ENCODE results near the gene GNL2. TPM values are rescaled to one million over a fixed set of nuclear protein-coding genes. Genes with fewer than 3 reads are reported as not detected.
A peak's percentile ranks its signal among the peaks of the same experiment; 100 is the strongest.

GNL2 gene
- total RNA-seq, 2 donors from 2014 or later, result 28.4 to 35.9 TPM

DNA sequence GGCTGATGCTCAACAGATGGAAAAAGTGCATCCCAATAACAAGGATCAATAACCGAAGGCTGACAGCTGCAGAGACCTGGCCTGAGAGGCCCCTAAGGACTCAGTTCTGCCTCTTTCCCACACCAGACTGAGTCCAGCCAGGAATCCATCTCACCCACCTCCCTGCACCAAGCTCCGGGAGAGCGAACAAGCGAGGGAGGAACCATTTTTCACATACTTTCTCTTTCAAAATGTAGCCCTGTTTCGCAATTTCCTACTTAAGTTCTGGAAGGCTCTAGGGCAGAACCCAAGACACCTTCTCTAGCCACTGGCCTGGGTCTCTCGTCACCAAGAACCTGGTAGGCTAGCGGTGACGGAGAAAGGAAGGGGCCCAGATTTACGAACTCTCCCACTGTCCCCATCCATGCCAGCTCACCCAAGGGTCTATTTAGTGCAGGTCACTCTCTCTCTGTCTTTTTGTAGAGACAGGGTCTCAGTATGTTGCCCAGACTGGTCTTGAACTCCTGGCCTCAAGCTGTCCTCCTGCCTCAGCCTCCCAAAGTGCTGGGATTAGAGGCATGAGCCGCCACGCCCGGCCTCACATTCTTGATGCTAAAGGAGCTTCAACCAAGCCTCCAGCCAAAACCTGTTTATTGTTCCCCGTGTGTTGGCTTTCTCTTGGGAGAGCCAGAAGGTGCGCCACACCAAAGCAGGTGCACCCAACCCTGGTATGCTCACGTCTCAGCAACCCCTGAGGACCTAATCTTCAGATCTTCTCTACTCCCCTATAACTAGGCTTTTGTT, 10.9 kb upstream of the GNL2 start:
- no peak for DNase-seq
- TF ChIP-seq, protein P1, sequence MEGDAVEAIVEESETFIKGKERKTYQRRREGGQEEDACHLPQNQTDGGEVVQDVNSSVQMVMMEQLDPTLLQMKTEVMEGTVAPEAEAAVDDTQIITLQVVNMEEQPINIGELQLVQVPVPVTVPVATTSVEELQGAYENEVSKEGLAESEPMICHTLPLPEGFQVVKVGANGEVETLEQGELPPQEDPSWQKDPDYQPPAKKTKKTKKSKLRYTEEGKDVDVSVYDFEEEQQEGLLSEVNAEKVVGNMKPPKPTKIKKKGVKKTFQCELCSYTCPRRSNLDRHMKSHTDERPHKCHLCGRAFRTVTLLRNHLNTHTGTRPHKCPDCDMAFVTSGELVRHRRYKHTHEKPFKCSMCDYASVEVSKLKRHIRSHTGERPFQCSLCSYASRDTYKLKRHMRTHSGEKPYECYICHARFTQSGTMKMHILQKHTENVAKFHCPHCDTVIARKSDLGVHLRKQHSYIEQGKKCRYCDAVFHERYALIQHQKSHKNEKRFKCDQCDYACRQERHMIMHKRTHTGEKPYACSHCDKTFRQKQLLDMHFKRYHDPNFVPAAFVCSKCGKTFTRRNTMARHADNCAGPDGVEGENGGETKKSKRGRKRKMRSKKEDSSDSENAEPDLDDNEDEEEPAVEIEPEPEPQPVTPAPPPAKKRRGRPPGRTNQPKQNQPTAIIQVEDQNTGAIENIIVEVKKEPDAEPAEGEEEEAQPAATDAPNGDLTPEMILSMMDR (IDR thresholded peaks at IDR 0.05), result no peak
- Histone ChIP-seq H3K4me1 (no peaks in the 10 kb centered on the region), H3K9me3 (no peaks in the 10 kb centered on the region), H3K36me3 (no peaks in the 10 kb centered on the region), H3K27me3 (no peaks in the 10 kb centered on the region), H3K27ac (no peak overlapping the region), H3K4me3 (no peak overlapping the region), H3K9ac (ENCODE audit: low read depth in 2 of 2, low read length in 2 of 2) (no peak overlapping the region)
- intact Hi-C loops (cut with DNase I), result loop anchor here (10.0 kb wide), 1 partner anchor 258 kb away; no protein-coding TSS in a partner anchor

DNA sequence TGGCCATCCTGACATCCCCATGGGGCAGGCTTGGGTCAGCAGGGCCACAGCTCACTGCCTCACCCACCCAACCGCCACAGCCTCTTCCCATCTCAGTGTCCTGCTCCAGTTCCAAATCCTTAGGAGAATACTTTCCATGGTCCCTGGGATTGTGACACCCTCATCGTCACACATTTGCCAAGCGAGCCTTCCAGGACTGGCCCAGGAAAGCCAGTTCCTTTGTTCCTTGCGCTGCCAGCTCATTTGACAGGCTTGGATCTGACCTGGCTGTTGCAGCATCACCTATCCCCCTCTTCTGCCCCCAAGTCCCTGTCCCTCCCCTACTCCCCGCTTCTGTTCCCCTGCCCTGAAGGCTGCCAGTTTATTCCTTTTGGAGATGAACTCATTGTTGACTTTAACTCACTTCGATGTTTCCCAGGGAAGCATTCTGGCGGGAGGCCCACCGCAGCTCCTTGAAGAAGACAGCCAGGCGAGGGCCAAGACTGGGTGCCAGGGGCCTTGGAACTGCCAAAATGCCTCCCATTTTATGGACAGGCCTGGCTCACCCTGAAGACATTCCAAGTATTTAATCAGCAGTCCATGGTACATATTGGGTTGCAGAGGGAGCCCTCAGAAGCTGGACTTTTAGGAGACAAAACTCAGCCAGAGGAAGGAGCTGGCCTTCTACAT, 10.2 kb upstream of the GNL2 start:
- TF ChIP-seq, protein P1 (IDR thresholded peaks at IDR 0.05), result no peak
- H3K4me3 ChIP-seq, result no peak overlapping the region
- H3K27me3 ChIP-seq, result no peaks in the 10 kb centered on the region
- intact Hi-C loops (cut with DNase I), result loop anchor here (10.0 kb wide), 1 partner anchor 259 kb away; no protein-coding TSS in a partner anchor
- H3K36me3 ChIP-seq, result no peaks in the 10 kb centered on the region
- DNase-seq, result no peak
- no peak overlapping the region for H3K9ac ChIP-seq (ENCODE audit: low read depth in 2 of 2, low read length in 2 of 2)
- no peaks in the 10 kb centered on the region for H3K9me3 ChIP-seq
- no peaks in the 10 kb centered on the region for H3K4me1 ChIP-seq
- no peak overlapping the region for H3K27ac ChIP-seq

DNA sequence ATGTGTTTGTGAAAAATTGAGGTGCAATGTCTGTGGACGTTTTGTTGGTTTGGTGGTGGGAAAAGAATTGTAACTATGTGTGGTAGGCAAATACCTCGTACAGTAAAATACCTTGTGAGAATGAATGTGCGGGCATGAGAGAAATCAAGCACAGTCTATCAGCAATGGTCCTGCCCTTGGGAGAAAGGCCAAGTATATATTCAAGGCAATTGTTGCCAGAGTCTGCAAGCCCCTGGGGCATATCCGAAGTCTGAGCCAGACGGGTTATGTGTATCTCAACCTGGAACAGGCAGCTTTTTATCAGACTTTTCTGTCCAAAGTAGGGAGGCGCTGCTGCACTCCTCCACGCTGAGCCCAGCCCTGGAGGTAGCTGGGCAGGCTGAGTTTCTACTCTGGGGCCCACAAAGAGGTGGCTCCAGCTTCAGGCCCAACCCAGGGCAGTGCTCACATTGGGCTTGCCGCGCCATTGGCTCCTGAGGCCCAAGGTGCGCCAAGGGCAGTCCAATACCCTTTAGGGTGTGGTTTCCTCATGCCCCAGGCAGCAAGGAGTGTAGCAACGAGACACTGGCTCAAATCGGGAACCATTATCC, 9.4 kb upstream of the GNL2 start:
- no peaks in the 10 kb centered on the region for H3K27me3 ChIP-seq
- H3K9me3 ChIP-seq, result no peaks in the 10 kb centered on the region
- no peak overlapping the region for H3K27ac ChIP-seq
- no peaks in the 10 kb centered on the region for H3K36me3 ChIP-seq
- intact Hi-C loops (cut with DNase I), result loop anchor here (10.0 kb wide), 1 partner anchor 260 kb away; no protein-coding TSS in a partner anchor
- H3K4me3 ChIP-seq, result no peak overlapping the region
- H3K4me1 ChIP-seq, result no peaks in the 10 kb centered on the region
- H3K9ac ChIP-seq (ENCODE audit: low read depth in 2 of 2, low read length in 2 of 2), result no peak overlapping the region
- DNase-seq, result no peak
- TF ChIP-seq, protein P1 (IDR thresholded peaks at IDR 0.05), result no peak

DNA sequence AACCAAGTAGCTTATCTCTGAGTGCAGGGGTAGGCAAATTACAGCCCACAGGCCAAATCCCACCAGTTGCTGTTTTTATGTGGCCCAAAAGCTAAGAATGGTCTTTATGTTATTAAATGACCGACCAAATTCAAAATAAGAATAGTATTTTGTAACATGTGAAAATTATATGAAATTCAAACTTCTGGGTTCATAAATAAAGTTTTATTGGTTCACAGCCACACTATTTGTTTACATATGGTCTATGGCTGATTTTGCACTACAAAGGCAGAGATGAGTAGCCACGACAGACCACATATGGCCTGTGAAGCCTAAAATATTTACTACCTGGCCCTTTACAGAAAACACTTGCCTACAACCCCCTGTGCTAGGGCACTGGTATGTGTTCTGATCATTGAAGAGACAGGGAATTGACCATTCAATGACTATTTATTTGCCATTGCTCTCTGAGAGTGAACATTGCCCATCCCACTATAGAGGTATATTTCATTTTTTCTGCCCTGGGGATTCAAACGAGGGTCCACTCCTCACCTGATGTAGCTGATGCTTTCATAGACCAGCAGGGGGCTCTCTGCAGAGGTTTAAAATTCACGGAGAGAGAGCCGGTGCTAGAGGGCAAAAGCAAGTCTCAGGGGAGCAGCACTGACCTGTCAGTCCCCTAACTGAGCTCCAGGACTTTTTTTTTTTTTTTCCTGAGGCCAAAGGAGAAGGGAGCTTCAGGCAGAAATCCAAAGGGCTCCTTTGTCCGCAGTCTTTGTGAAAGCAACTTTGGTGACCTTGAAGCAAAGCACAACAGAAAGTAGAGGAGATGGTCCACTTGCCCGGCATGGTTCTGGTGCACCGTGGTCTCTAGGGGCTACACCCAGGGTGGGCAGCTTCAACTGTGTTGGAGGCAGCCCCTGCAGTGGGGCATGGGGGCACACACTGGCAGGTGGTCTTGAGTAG, 7.3 kb upstream of the GNL2 start:
- intact Hi-C loops (cut with DNase I), result loop anchor here (2.0 to 10.0 kb wide), 2 partner anchors 80 to 262 kb away; no protein-coding TSS in a partner anchor
- no peak overlapping the region for H3K9ac ChIP-seq (ENCODE audit: low read depth in 2 of 2, low read length in 2 of 2)
- H3K4me1 ChIP-seq, result no peaks in the 10 kb centered on the region
- no peak overlapping the region for H3K27ac ChIP-seq
- no peak overlapping the region for H3K4me3 ChIP-seq
- H3K27me3 ChIP-seq, result no peaks in the 10 kb centered on the region
- H3K9me3 ChIP-seq, result no peaks in the 10 kb centered on the region
- TF ChIP-seq, protein P1 (IDR thresholded peaks at IDR 0.05), result peak; percentile 59
- H3K36me3 ChIP-seq, result no peaks in the 10 kb centered on the region
- DNase-seq, result no peak

All from colonic mucosa (tissue), 4 donors.